HCT116 (cell line): ENCODE results near the gene TOMM34. TPM values are rescaled to one million over a fixed set of nuclear protein-coding genes. Genes with fewer than 3 reads are reported as not detected.

Experiments
- ATAC-seq: fragments of 200-7000 bp; cut with Tn5 transposase; 2 replicates; pipeline ENCODE4 v1.9.1; 2020; ENCODE audit warnings: mild to moderate bottlenecking, moderate library complexity
- BruUV-seq: library from RNA; stranded (reverse); fragments of 400-500 nt; replicated peaks from 2 replicates; lab custom pipeline; 2021; lab: Mats Ljungman, UMichigan
- CTCF ChIA-PET: fragments of 300-600 bp; sonication (Branson Sonifier 250); formaldehyde crosslinking; loops from one replicate; lab custom pipeline; 2021; ENCODE audit warnings: antibody characterized with exemption; lab: Charles Lee
- POLR2A ChIA-PET: fragments of 300-600, 350-600 bp; sonication (Branson Sonifier 250); formaldehyde crosslinking; loops from one replicate; lab custom pipeline; 2021; ENCODE audit warnings: antibody characterized with exemption; lab: Charles Lee
- RAD21 ChIA-PET, 2 experiments: fragments of 300-600 bp; sonication (Branson Sonifier 250); formaldehyde crosslinking; loops; one replicate each; lab custom pipeline; 2023; ENCODE audit warnings: low total read pairs in 2 of 2; ENCODE audit not compliant: uncharacterized antibody in 2 of 2, unreplicated experiment in 2 of 2, low non-redundant PET in 1 of 2; lab: Charles Lee
- DNase-seq: peaks from one replicate; pipeline ENCODE4 v3.0.0-alpha.2; 2010; ENCODE audit warnings: low read depth, low spot score
- H2AFZ ChIP-seq: fragments of 200-600 bp; shearing (Covaris generic), sonication (generic); 2 replicates; pipeline ENCODE4 v1.6.1; 2017; ENCODE audit warnings: low read depth, mixed run types, mixed read lengths, antibody characterized with exemption, low read length; ENCODE audit not compliant: poor library complexity, severe bottlenecking
- H3K27ac ChIP-seq: 2 replicates; pipeline ENCODE4 v1.5.1; 2012; ENCODE audit warnings: low read depth, low read length
- H3K27me3 ChIP-seq: fragments of 200-600 bp; sonication (generic); 2 replicates; pipeline ENCODE4 v1.6.1; 2016; ENCODE audit warnings: mixed run types, low read length, mixed read lengths; ENCODE audit not compliant: insufficient read depth
- H3K36me3 ChIP-seq, 2 experiments: fragments of 200-500 bp in 1 of 2; fragments of 200-600 bp in 1 of 2; sonication (Bioruptor generic) in 1 of 2; sonication (generic) in 1 of 2; 2 replicates each; pipeline versions ENCODE4 v1.5.1 to v1.6.1; 2014 to 2016; ENCODE audit warnings: low read length in 2 of 2, inconsistent platforms in 1 of 2, mixed read lengths in 1 of 2, mixed run types in 1 of 2; ENCODE audit not compliant: insufficient read depth in 2 of 2, control insufficient read depth in 1 of 2
- H3K4me1 ChIP-seq, 2 experiments: fragments of 200-600 bp in 1 of 2; sonication (generic) in 1 of 2; 2 replicates each; pipeline versions ENCODE4 v1.5.1 to v1.6.1; 2012 to 2017; ENCODE audit warnings: low read length in 2 of 2, inconsistent platforms in 1 of 2, mild to moderate bottlenecking in 1 of 2, mixed read lengths in 1 of 2, mixed run types in 1 of 2, moderate library complexity in 1 of 2; ENCODE audit not compliant: insufficient read depth in 2 of 2, control insufficient read depth in 1 of 2
- H3K4me2 ChIP-seq: fragments of 200-600 bp; sonication (generic); 2 replicates; pipeline ENCODE4 v1.6.1; 2017; ENCODE audit warnings: mixed run types, low read length, mixed read lengths
- H3K4me3 ChIP-seq, 2 experiments: fragments of 200-600 bp in 1 of 2; sonication (generic) in 1 of 2; replicated peaks in 1 of 2; 2 replicates each; pipeline ENCODE4 v1.5.1; 2011 to 2016; ENCODE audit warnings: low read length in 2 of 2, control low read depth in 1 of 2, low read depth in 1 of 2, mild to moderate bottlenecking in 1 of 2, mixed read lengths in 1 of 2, mixed run types in 1 of 2
- H3K79me2 ChIP-seq: fragments of 200-600 bp; sonication (generic); 2 replicates; pipeline ENCODE4 v1.6.1; 2017; ENCODE audit warnings: mild to moderate bottlenecking, mixed run types, low read length, moderate library complexity, mixed read lengths; ENCODE audit not compliant: insufficient read depth
- H3K9ac ChIP-seq: fragments of 200-600 bp; sonication (generic); 2 replicates; pipeline ENCODE4 v1.6.1; 2016; ENCODE audit warnings: low read length, mixed read lengths
- H3K9me2 ChIP-seq: fragments of 200-600 bp; sonication (generic), shearing (Covaris generic); 2 replicates; pipeline ENCODE4 v1.6.1; 2017; ENCODE audit warnings: mixed run types, mild to moderate bottlenecking, moderate library complexity; ENCODE audit not compliant: insufficient read depth
- H3K9me3 ChIP-seq, 2 experiments: fragments of 200-500 bp in 1 of 2; fragments of 200-600 bp in 1 of 2; sonication (Bioruptor generic) in 1 of 2; sonication (generic) in 1 of 2; 2 replicates each; pipeline ENCODE4 v1.6.1; 2014 to 2017; ENCODE audit warnings: low read length in 2 of 2, mixed read lengths in 2 of 2, inconsistent platforms in 1 of 2, low read depth in 1 of 2, mild to moderate bottlenecking in 1 of 2, mixed run types in 1 of 2, moderate library complexity in 1 of 2; ENCODE audit not compliant: control insufficient read depth in 1 of 2, insufficient read depth in 1 of 2
- H4K20me1 ChIP-seq: fragments of 200-600 bp; sonication (generic), shearing (Covaris generic); 2 replicates; pipeline ENCODE4 v1.6.1; 2017; ENCODE audit warnings: mixed run types, mild to moderate bottlenecking, moderate library complexity; ENCODE audit not compliant: insufficient read depth
- CBX3 ChIP-seq: IDR thresholded peaks from 2 replicates; pipeline ENCODE4 v1.6.1; 2012; ENCODE audit warnings: low read depth
- CEBPB ChIP-seq: IDR thresholded peaks from 2 replicates; pipeline ENCODE4 v1.6.1; 2012; ENCODE audit warnings: low read depth
- EGR1 ChIP-seq: IDR thresholded peaks from 2 replicates; pipeline ENCODE4 v1.6.1; 2012; ENCODE audit warnings: low read depth
- ELF1 ChIP-seq: IDR thresholded peaks from 2 replicates; pipeline ENCODE4 v1.6.1; 2012; ENCODE audit warnings: low read depth, borderline replicate concordance
- EZH2 ChIP-seq: fragments of 200-600 bp; sonication (generic); IDR thresholded peaks from 2 replicates; pipeline ENCODE4 v1.6.1; 2017; ENCODE audit warnings: antibody characterized with exemption, mixed run types
- JUND ChIP-seq: IDR thresholded peaks from 2 replicates; pipeline ENCODE4 v1.6.1; 2012
- POLR2A ChIP-seq: IDR thresholded peaks from 2 replicates; pipeline ENCODE4 v1.7.0; 2011; ENCODE audit warnings: borderline replicate concordance; ENCODE audit not compliant: insufficient read depth, insufficient read length; ENCODE audit errors: extremely low read depth
- RAD21 ChIP-seq: IDR thresholded peaks from 2 replicates; pipeline ENCODE4 v1.6.1; 2012; ENCODE audit warnings: low read depth, mild to moderate bottlenecking
- REST ChIP-seq: IDR thresholded peaks from 2 replicates; pipeline ENCODE4 v1.6.1; 2012; ENCODE audit warnings: low read depth
- SIN3A ChIP-seq: IDR thresholded peaks from 2 replicates; pipeline ENCODE4 v1.6.1; 2012; ENCODE audit warnings: low read depth
- TCF7L2 ChIP-seq: IDR thresholded peaks from 2 replicates; pipeline ENCODE4 v1.7.0; 2011; ENCODE audit warnings: borderline replicate concordance, inconsistent platforms; ENCODE audit not compliant: insufficient read depth, insufficient read length; ENCODE audit errors: extremely low read depth
- YY1 ChIP-seq: IDR thresholded peaks from 2 replicates; pipeline ENCODE4 v1.6.1; 2011; ENCODE audit warnings: low read length, low read depth, moderate library complexity, mild to moderate bottlenecking; ENCODE audit not compliant: insufficient replicate concordance; ENCODE audit errors: extremely low read depth
- ZNF274 ChIP-seq: fragments of 200-500 bp; sonication (Bioruptor generic); IDR thresholded peaks from 2 replicates; pipeline ENCODE4 v1.6.1; 2014; ENCODE audit warnings: mild to moderate bottlenecking, low read depth, low read length, inconsistent platforms
- intact Hi-C: fragments of 100-400 bp; cut with micrococcal nuclease; formaldehyde crosslinking; loops from 2 replicates; pipeline ENCODE4 v1.10.0; 2022
- total RNA-seq: library from RNA; stranded (reverse); gene quantifications from one replicate; pipeline ENCODE4 v1.2.1, GENCODE V29; 2021; ENCODE audit not compliant: unreplicated experiment
- TF ChIP-seq, protein P1 (sequence below): IDR thresholded peaks from 2 replicates; pipeline ENCODE4 v1.6.1; 2012
- TF ChIP-seq, protein P2 (sequence below): IDR thresholded peaks from 2 replicates; pipeline ENCODE4 v1.6.1; 2011; ENCODE audit warnings: mild to moderate bottlenecking, low read length, moderate library complexity; ENCODE audit not compliant: insufficient replicate concordance; ENCODE audit errors: extremely low read depth
- TF ChIP-seq, protein P3 (sequence below), 3 experiments: fragments of 200-600 bp in 1 of 3; sonication (generic) in 1 of 3; IDR thresholded peaks in 2 of 3; conservative IDR thresholded peaks in 1 of 3; 2 replicates each; pipeline ENCODE4 v1.5.1; 2012 to 2017; ENCODE audit warnings: low read depth in 2 of 3, low read length in 2 of 3, antibody characterized with exemption in 1 of 3, borderline replicate concordance in 1 of 3, control low read depth in 1 of 3, mild to moderate bottlenecking in 1 of 3, mixed read lengths in 1 of 3, mixed run types in 1 of 3, moderate library complexity in 1 of 3; ENCODE audit not compliant: insufficient read depth in 1 of 3

TOMM34 gene
- total RNA-seq, 1 experiment from 2014 or later = 51.7 TPM

DNA sequence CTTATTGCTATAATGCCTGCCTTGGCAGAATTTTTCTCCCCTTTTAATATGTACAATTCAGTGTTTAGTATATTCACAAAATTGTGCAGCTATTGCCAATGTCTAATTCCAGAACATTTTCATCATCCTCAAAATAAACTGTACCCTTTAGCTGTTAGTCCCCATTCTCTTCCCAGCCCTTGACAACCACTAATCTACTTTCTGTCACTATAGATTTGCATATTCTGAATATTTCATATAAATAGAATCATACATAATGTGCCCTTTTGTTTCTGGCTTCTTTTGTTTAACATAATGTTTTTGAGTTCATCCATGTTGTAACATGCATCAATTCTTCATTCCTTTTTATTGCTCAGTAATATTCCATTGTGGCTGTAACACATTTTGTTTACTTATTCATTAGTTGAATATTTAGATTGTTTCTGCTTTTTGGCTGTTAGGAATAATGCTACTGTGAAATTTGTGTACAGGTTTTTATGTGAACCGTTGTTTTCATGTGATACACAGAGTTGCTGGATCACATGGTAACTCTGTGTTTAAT lies 28.5 kb upstream of the TOMM34 start:
- Histone ChIP-seq H3K27ac (no peak overlapping the region), H4K20me1 (peaks cover 8% of the 10 kb centered on the region; the same call in 1 of the 2 replicates), H3K4me1 (peaks cover 0 to 6% of the 10 kb centered on the region in 2 experiments; a peak in 2 of 4 replicates), H3K9me3 (no peaks in the 10 kb centered on the region), H3K4me3 (no peak overlapping the region), H3K4me2 (no peak overlapping the region), H3K9me2 (no peaks in the 10 kb centered on the region), H3K9ac (no peak overlapping the region), H2AFZ (no peak overlapping the region), H3K79me2 (peaks cover 31% of the 10 kb centered on the region), H3K36me3 (peaks cover 0 to 18% of the 10 kb centered on the region in 2 experiments; a peak in 2 of 4 replicates), H3K27me3 (no peaks in the 10 kb centered on the region)
- POLR2A ChIA-PET = no interaction called here
- no peak for ATAC-seq
- TF ChIP-seq, protein P1, sequence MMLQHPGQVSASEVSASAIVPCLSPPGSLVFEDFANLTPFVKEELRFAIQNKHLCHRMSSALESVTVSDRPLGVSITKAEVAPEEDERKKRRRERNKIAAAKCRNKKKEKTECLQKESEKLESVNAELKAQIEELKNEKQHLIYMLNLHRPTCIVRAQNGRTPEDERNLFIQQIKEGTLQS = no peak
- no peak for TF ChIP-seq JUND
- TF ChIP-seq, protein P2, sequence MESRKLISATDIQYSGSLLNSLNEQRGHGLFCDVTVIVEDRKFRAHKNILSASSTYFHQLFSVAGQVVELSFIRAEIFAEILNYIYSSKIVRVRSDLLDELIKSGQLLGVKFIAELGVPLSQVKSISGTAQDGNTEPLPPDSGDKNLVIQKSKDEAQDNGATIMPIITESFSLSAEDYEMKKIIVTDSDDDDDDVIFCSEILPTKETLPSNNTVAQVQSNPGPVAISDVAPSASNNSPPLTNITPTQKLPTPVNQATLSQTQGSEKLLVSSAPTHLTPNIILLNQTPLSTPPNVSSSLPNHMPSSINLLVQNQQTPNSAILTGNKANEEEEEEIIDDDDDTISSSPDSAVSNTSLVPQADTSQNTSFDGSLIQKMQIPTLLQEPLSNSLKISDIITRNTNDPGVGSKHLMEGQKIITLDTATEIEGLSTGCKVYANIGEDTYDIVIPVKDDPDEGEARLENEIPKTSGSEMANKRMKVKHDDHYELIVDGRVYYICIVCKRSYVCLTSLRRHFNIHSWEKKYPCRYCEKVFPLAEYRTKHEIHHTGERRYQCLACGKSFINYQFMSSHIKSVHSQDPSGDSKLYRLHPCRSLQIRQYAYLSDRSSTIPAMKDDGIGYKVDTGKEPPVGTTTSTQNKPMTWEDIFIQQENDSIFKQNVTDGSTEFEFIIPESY = no peak
- no peak for TF ChIP-seq REST
- no peak for TF ChIP-seq EGR1
- TF ChIP-seq CEBPB = no peak
- TF ChIP-seq ELF1 = no peak
- no peak for TF ChIP-seq YY1
- no peak for TF ChIP-seq POLR2A
- TF ChIP-seq SIN3A = no peak
- no peak for TF ChIP-seq ZNF274
- TF ChIP-seq CBX3 = no peak
- TF ChIP-seq, protein P3, sequence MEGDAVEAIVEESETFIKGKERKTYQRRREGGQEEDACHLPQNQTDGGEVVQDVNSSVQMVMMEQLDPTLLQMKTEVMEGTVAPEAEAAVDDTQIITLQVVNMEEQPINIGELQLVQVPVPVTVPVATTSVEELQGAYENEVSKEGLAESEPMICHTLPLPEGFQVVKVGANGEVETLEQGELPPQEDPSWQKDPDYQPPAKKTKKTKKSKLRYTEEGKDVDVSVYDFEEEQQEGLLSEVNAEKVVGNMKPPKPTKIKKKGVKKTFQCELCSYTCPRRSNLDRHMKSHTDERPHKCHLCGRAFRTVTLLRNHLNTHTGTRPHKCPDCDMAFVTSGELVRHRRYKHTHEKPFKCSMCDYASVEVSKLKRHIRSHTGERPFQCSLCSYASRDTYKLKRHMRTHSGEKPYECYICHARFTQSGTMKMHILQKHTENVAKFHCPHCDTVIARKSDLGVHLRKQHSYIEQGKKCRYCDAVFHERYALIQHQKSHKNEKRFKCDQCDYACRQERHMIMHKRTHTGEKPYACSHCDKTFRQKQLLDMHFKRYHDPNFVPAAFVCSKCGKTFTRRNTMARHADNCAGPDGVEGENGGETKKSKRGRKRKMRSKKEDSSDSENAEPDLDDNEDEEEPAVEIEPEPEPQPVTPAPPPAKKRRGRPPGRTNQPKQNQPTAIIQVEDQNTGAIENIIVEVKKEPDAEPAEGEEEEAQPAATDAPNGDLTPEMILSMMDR (IDR thresholded peaks at IDR 0.05 in 2 of 3, conservative IDR thresholded peaks at IDR 0.05 in 1 of 3; ENCODE audit: borderline replicate concordance in 1 of 3, insufficient read depth in 1 of 3, low read depth in 2 of 3, low read length in 2 of 3) = no peak
- no peak for TF ChIP-seq TCF7L2
- TF ChIP-seq RAD21 = no peak
- no peak for TF ChIP-seq EZH2
- RAD21 ChIA-PET = no interaction called here
- no TSS peak for BruUV-seq
- intact Hi-C loops = no loop called here
- CTCF ChIA-PET = interaction anchor here (0.9 to 1.2 kb wide), 2 partner anchors 13 to 23 kb away, joined by 3 read pairs; no protein-coding TSS in a partner anchor
- DNase-seq = no peak
